Ishikawa (cell line): ENCODE data around the gene XRRA1.

Experiments
- CEBPB ChIP-seq: IDR thresholded peaks from 2 replicates; pipeline ENCODE4 v1.6.1; 2012
- CREB1 ChIP-seq: IDR thresholded peaks from 2 replicates; pipeline ENCODE4 v1.6.1; 2012; ENCODE audit warnings: low read depth
- EGR1 ChIP-seq: IDR thresholded peaks from 2 replicates; pipeline ENCODE4 v1.6.1; 2012
- EP300 ChIP-seq: IDR thresholded peaks from 2 replicates; pipeline ENCODE4 v1.6.1; 2012; ENCODE audit warnings: borderline replicate concordance
- FOXM1 ChIP-seq: IDR thresholded peaks from 2 replicates; pipeline ENCODE4 v1.6.1; 2012; ENCODE audit warnings: low read depth, borderline replicate concordance
- NFIC ChIP-seq: IDR thresholded peaks from 2 replicates; pipeline ENCODE4 v1.6.1; 2012
- RAD21 ChIP-seq: IDR thresholded peaks from 2 replicates; pipeline ENCODE4 v1.6.1; 2012; ENCODE audit warnings: low read depth
- TAF1 ChIP-seq: IDR thresholded peaks from 2 replicates; pipeline ENCODE4 v1.6.1; 2012; ENCODE audit warnings: low read depth, mild to moderate bottlenecking
- TCF12 ChIP-seq: IDR thresholded peaks from 2 replicates; pipeline ENCODE4 v1.6.1; 2012; ENCODE audit warnings: low read depth
- YY1 ChIP-seq: IDR thresholded peaks from 2 replicates; pipeline ENCODE4 v1.6.1; 2012; ENCODE audit warnings: low read depth
- ZBTB7A ChIP-seq: IDR thresholded peaks from 2 replicates; pipeline ENCODE4 v1.6.1; 2012; ENCODE audit warnings: low read depth
- TF ChIP-seq, protein P1 (sequence below): IDR thresholded peaks from 2 replicates; pipeline ENCODE4 v1.6.1; 2012; ENCODE audit warnings: low read depth, mild to moderate bottlenecking

DNA sequence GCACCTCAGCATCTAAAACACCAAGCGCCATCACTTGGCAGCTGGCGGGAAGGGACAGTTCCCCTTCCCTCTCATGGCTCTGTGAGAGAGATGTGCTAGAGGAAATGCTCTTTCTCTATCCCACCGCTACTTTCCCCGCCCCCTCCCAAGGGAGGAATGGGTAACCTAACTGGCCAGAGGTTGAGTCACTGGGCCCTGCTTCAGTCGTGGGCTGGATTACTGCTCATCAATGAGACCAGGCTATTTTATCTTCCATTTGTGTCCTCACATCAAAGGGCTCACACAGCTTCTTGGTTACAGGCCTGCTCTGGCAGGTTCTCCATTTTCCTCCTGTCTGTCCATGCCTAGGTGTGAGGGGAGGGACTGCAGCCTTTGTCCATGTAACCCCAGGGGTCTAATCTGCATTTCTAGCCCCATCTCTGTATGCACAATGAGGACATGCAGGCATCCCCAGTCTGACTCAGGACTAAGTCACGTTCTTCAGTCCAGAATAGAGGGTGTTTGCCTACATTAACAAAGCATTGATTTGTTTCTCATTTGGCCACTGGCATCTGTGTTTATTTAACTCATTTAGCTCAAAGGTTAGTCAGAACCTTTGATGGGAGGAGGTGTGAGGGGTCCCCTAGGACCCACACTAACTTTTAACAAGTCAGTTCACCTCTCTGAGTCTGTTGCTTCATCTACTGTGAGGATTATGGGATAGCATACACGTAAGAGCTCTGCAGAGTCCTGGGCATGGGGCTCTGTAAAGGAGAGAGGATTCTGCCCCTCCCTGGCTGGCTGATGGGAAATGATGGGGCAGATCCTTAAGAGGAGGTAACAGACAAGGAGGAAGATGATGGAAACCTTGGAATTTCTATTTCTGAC, 99.1 kb downstream of the XRRA1 start:
- TF ChIP-seq RAD21 (no peak), TAF1 (no peak), EGR1 (no peak), NFIC (no peak), EP300 (no peak), ZBTB7A (no peak), CEBPB (no peak), YY1 (no peak), CREB1 (no peak), FOXM1 (no peak), TCF12 (no peak)
- TF ChIP-seq, protein P1, sequence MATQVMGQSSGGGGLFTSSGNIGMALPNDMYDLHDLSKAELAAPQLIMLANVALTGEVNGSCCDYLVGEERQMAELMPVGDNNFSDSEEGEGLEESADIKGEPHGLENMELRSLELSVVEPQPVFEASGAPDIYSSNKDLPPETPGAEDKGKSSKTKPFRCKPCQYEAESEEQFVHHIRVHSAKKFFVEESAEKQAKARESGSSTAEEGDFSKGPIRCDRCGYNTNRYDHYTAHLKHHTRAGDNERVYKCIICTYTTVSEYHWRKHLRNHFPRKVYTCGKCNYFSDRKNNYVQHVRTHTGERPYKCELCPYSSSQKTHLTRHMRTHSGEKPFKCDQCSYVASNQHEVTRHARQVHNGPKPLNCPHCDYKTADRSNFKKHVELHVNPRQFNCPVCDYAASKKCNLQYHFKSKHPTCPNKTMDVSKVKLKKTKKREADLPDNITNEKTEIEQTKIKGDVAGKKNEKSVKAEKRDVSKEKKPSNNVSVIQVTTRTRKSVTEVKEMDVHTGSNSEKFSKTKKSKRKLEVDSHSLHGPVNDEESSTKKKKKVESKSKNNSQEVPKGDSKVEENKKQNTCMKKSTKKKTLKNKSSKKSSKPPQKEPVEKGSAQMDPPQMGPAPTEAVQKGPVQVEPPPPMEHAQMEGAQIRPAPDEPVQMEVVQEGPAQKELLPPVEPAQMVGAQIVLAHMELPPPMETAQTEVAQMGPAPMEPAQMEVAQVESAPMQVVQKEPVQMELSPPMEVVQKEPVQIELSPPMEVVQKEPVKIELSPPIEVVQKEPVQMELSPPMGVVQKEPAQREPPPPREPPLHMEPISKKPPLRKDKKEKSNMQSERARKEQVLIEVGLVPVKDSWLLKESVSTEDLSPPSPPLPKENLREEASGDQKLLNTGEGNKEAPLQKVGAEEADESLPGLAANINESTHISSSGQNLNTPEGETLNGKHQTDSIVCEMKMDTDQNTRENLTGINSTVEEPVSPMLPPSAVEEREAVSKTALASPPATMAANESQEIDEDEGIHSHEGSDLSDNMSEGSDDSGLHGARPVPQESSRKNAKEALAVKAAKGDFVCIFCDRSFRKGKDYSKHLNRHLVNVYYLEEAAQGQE = no peak
